ENCODE results near the gene GC. TPM values are rescaled to one million over a fixed set of nuclear protein-coding genes. Genes with fewer than 3 reads are reported as not detected.

Gene GC
- total and polyA plus RNA-seq, 2 of the 4 experiments (the other 2 are of a cell fraction) = not detected

GRCh38 chr4:71828470-71828869 lies 44.6 kb upstream of the GC start:
- H3K27me3 ChIP-seq (ENCODE audit: control insufficient read depth, insufficient read depth, low read length) = no peaks in the 10 kb centered on the region
- H3K23ac ChIP-seq (ENCODE audit: low read depth, low read length) = no peak overlapping the region
- no peak overlapping the region for H3K4me2 ChIP-seq (ENCODE audit: low read depth, low read length)
- H3K4ac ChIP-seq (ENCODE audit: low read depth, low read length) = no peak overlapping the region
- no peak overlapping the region for H3K18ac ChIP-seq (ENCODE audit: low read depth, low read length)
- no CpG with 5 or more reads among the region's 1 CpG for WGBS, 2 experiments (ENCODE audit: extremely low coverage in 2 of 2, insufficient read length in 1 of 2)
- H2BK15ac ChIP-seq (ENCODE audit: low read depth, low read length) = no peak overlapping the region
- no peak for TF ChIP-seq CTCF (conservative IDR thresholded peaks at IDR 0.05; ENCODE audit: low read depth, low read length)
- TF ChIP-seq SMC3 (IDR thresholded peaks at IDR 0.05; ENCODE audit: low read depth, low read length) = no peak
- no peak for TF ChIP-seq ELK1 (IDR thresholded peaks at IDR 0.05; ENCODE audit: borderline replicate concordance, low read depth, low read length)
- TF ChIP-seq POLR2A (IDR thresholded peaks at IDR 0.05; ENCODE audit: low read depth, low read length) = no peak
- TF ChIP-seq RFX5 (IDR thresholded peaks at IDR 0.05; ENCODE audit: low read depth, low read length) = no peak
- TF ChIP-seq MXI1 (IDR thresholded peaks at IDR 0.05; ENCODE audit: borderline replicate concordance, low read depth, low read length) = no peak
- TF ChIP-seq RCOR1 (IDR thresholded peaks at IDR 0.05; ENCODE audit: insufficient replicate concordance, low read length) = no peak
- no peak for TF ChIP-seq MAFK (IDR thresholded peaks at IDR 0.05; ENCODE audit: low read depth, low read length)
- TF ChIP-seq RAD21 (IDR thresholded peaks at IDR 0.05; ENCODE audit: low read length) = no peak
- no peak for TF ChIP-seq MAZ (IDR thresholded peaks at IDR 0.05; ENCODE audit: borderline replicate concordance, low read depth, low read length)
- no peak for TF ChIP-seq CHD1 (IDR thresholded peaks at IDR 0.05; ENCODE audit: low read depth, low read length)
- TF ChIP-seq, protein P1, sequence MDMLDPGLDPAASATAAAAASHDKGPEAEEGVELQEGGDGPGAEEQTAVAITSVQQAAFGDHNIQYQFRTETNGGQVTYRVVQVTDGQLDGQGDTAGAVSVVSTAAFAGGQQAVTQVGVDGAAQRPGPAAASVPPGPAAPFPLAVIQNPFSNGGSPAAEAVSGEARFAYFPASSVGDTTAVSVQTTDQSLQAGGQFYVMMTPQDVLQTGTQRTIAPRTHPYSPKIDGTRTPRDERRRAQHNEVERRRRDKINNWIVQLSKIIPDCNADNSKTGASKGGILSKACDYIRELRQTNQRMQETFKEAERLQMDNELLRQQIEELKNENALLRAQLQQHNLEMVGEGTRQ (IDR thresholded peaks at IDR 0.05; ENCODE audit: low read depth, low read length) = no peak
- TF ChIP-seq BHLHE40 (IDR thresholded peaks at IDR 0.05; ENCODE audit: low read depth, low read length) = no peak
- no peak for TF ChIP-seq FOS (IDR thresholded peaks at IDR 0.05; ENCODE audit: low read depth, low read length)
- no peak for TF ChIP-seq CEBPB (IDR thresholded peaks at IDR 0.05; ENCODE audit: low read depth, low read length)
- TF ChIP-seq NFE2L2 (IDR thresholded peaks at IDR 0.05; ENCODE audit: low read depth, low read length) = no peak
- no peak overlapping the region for H2AK5ac ChIP-seq (ENCODE audit: low read depth, low read length)
- intact Hi-C loops (cut with micrococcal nuclease) = no loop called here
- H3K56ac ChIP-seq (ENCODE audit: extremely low read depth, insufficient read depth, low read length) = no peak overlapping the region
- H3K9me3 ChIP-seq (ENCODE audit: control insufficient read depth, insufficient read depth, low read length) = no peaks in the 10 kb centered on the region
- no peaks in the 10 kb centered on the region for H3K9me1 ChIP-seq (ENCODE audit: insufficient read depth, low read length)
- no peak overlapping the region for H3K9ac ChIP-seq (ENCODE audit: low read depth, low read length)
- H3K4me1 ChIP-seq (ENCODE audit: control insufficient read depth, insufficient read depth, low read length) = no peaks in the 10 kb centered on the region
- H2BK120ac ChIP-seq (ENCODE audit: low read depth, low read length) = no peak overlapping the region
- H2AK9ac ChIP-seq (replicated peaks; ENCODE audit: low read depth, low read length, poor library complexity) = no peak overlapping the region
- H4K5ac ChIP-seq (ENCODE audit: low read depth, low read length) = no peak overlapping the region
- DNase-seq (no peak), ATAC-seq (ENCODE audit: low read depth) (no peak)
- ChIA-PET CTCF (interaction anchor here (0.6 kb wide), 1 partner anchor 1291 kb away, joined by 5 read pairs; no protein-coding TSS in a partner anchor), POLR2A (ENCODE audit: unreplicated experiment) (no interaction called here)
- H4K8ac ChIP-seq (ENCODE audit: low read depth in 2 of 2, low read length in 2 of 2) = no peak overlapping the region
- no peaks in the 10 kb centered on the region for H4K20me1 ChIP-seq (ENCODE audit: insufficient read depth, low read length)
- BruUV-seq (replicated peaks) = no TSS peak
- H3K36me3 ChIP-seq (ENCODE audit: control insufficient read depth, insufficient read depth, low read length) = no peaks in the 10 kb centered on the region
- H2BK5ac ChIP-seq (ENCODE audit: low read depth, low read length, poor library complexity, severe bottlenecking) = no peak overlapping the region
- in situ Hi-C loops (cut with MboI; ENCODE audit: low sequenced_read_pairs) = no loop called here
- no peak overlapping the region for H4K91ac ChIP-seq (ENCODE audit: insufficient read depth, low read depth, low read length)
- H2AFZ ChIP-seq (replicated peaks; ENCODE audit: low read length, poor library complexity) = no peak overlapping the region
- no peaks in the 10 kb centered on the region for H3K79me1 ChIP-seq (ENCODE audit: low read depth in 1 of 2, low read length in 2 of 2)
- dilution Hi-C loops (cut with HindIII; ENCODE audit: low sequenced_read_pairs, unreplicated experiment) = no loop called here
- no peak overlapping the region for H3K14ac ChIP-seq (replicated peaks; ENCODE audit: low read depth, low read length)
- H2BK20ac ChIP-seq (ENCODE audit: low read depth, low read length) = no peak overlapping the region
- no peak overlapping the region for H3K27ac ChIP-seq (ENCODE audit: insufficient read depth, low read length)
- H3K4me3 ChIP-seq (ENCODE audit: insufficient read depth, low read depth, low read length) = no peak overlapping the region

All from IMR-90 (cell line).